HEK293 (cell line): ENCODE data around the gene ETS2.

Experiments
- CTCF ChIP-seq: fragments of 450-650 bp; formaldehyde crosslinking; IDR thresholded peaks from 2 replicates; pipeline ENCODE4 v1.5.1; 2016; ENCODE audit warnings: missing biosample characterization, missing genetic modification characterization
- PATZ1 ChIP-seq: fragments of 450-650 bp; formaldehyde crosslinking; IDR thresholded peaks from 2 replicates; pipeline ENCODE4 v1.5.1; 2016; ENCODE audit warnings: missing biosample characterization, missing genetic modification characterization
- ZNF146 ChIP-seq: fragments of 450-650 bp; formaldehyde crosslinking; IDR thresholded peaks from 2 replicates; pipeline ENCODE4 v1.5.1; 2016; ENCODE audit warnings: missing biosample characterization, missing genetic modification characterization
- ZNF473 ChIP-seq: fragments of 450-650 bp; formaldehyde crosslinking; IDR thresholded peaks from 2 replicates; pipeline ENCODE4 v1.5.1; 2017; ENCODE audit warnings: missing biosample characterization, missing genetic modification characterization
- ZNF610 ChIP-seq: fragments of 450-650 bp; formaldehyde crosslinking; IDR thresholded peaks from 2 replicates; pipeline ENCODE4 v1.5.1; 2016; ENCODE audit warnings: missing biosample characterization, missing genetic modification characterization, borderline replicate concordance
- ZNF768 ChIP-seq: fragments of 450-650 bp; formaldehyde crosslinking; IDR thresholded peaks from 2 replicates; pipeline ENCODE4 v1.5.1; 2018; ENCODE audit warnings: missing biosample characterization, mild to moderate bottlenecking, missing genetic modification characterization
- ZNF792 ChIP-seq: fragments of 450-650 bp; formaldehyde crosslinking; IDR thresholded peaks from 2 replicates; pipeline ENCODE4 v1.5.1; 2016; ENCODE audit warnings: missing biosample characterization, missing genetic modification characterization

GRCh38 chr21:38800924-38801744 is 4.6 kb upstream of the ETS2 start:
- TF ChIP-seq ZNF146 (tag by site-specific recombination) (no peak), ZNF473 (tag by site-specific recombination) (no peak), ZNF610 (tag by site-specific recombination) (no peak), ZNF792 (tag by site-specific recombination) (no peak), ZNF768 (tag by site-specific recombination) (no peak), CTCF (tag by site-specific recombination) (no peak), PATZ1 (tag by site-specific recombination) (no peak)
